ENCODE measurements around the gene DNAJC3. TPM values are rescaled to one million over a fixed set of nuclear protein-coding genes. Genes with fewer than 3 reads are reported as not detected.

The DNAJC3 gene
- total and polyA plus RNA-seq, 2 of the 8 experiments (the other 6 are each of a cell fraction or from before 2014, with no cell fraction given): 4.3 to 24.1 TPM

DNA sequence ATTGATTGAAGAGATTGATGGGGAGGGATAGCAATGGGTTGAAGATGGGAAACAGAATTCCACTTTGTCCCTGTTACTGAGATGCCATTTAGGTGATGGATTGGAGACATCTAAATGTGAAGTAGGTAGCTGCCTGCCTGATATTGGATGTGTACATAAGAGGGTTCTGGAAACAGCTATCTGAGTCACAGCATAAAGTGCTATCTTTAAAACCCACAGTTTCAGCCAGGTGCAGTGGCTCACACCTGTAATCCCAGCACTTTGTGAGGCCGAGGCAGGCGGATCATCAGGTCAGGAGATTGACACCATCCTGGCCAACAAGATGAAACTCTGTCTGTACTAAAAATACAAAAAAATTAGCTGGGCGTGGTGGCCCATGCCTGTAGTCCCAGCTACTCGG lies 72.6 kb downstream of the DNAJC3 start:
- Histone ChIP-seq H3K14ac (ENCODE audit: insufficient read length) (no peak overlapping the region), H3K23ac (ENCODE audit: insufficient read length) (no peak overlapping the region), H4K20me1 (replicated peaks in 1 of 2; ENCODE audit: control insufficient read depth in 1 of 2, insufficient read depth in 2 of 2, low read length in 2 of 2) (no peaks in the 10 kb centered on the region), H2AK5ac (ENCODE audit: low read depth, low read length) (no peak overlapping the region), H3K4me2 (ENCODE audit: insufficient read depth in 1 of 2, low read depth in 2 of 2, low read length in 2 of 2) (no peak overlapping the region), H3K27me3 (replicated peaks in 1 of 4; ENCODE audit: control insufficient read depth in 3 of 4, extremely low read depth in 1 of 4, insufficient read depth in 3 of 4, low read length in 3 of 4) (no peaks in the 10 kb centered on the region), H3K4me1 (replicated peaks in 1 of 4; ENCODE audit: control insufficient read depth in 3 of 4, insufficient read depth in 4 of 4, low read length in 3 of 4) (no peaks in the 10 kb centered on the region), H3K56ac (replicated peaks; ENCODE audit: insufficient read length, low read depth, low read length) (no peak overlapping the region), H4K8ac (ENCODE audit: extremely low read depth, insufficient read depth, low read length) (no peak overlapping the region), H3K4ac (replicated peaks; ENCODE audit: insufficient read length, low read depth, low read length) (no peak overlapping the region), H3K9ac (replicated peaks in 1 of 4; ENCODE audit: extremely low read depth in 1 of 4, low read depth in 3 of 4, low read length in 3 of 4) (no peak overlapping the region), H3K9me3 (ENCODE audit: insufficient read depth in 2 of 2, low read depth in 1 of 2, low read length in 1 of 2) (no peaks in the 10 kb centered on the region), H2AFZ (ENCODE audit: low read length) (no peak overlapping the region), H4K91ac (replicated peaks; ENCODE audit: insufficient read length, low read length) (no peak overlapping the region), H3K4me3 (ENCODE audit: extremely low read depth in 1 of 4, insufficient read depth in 2 of 4, low read depth in 3 of 4, low read length in 4 of 4) (no peak overlapping the region), H3K27ac (ENCODE audit: low read depth, low read length) (no peak overlapping the region), H2BK120ac (replicated peaks; ENCODE audit: low read depth, low read length) (no peak overlapping the region), H3K79me2 (ENCODE audit: control insufficient read depth in 1 of 2, insufficient read depth in 2 of 2, low read length in 2 of 2) (peaks cover 0 to 2% of the 10 kb centered on the region in 2 experiments; a peak in 1 of 4 replicates), H2BK20ac (ENCODE audit: low read length) (no peak overlapping the region), H2BK12ac (ENCODE audit: low read depth, low read length) (no peak overlapping the region), H3K79me1 (ENCODE audit: low read depth, low read length) (no peaks in the 10 kb centered on the region), H3K36me3 (ENCODE audit: control insufficient read depth in 2 of 4, insufficient read depth in 4 of 4, low read length in 3 of 4) (no peaks in the 10 kb centered on the region), H3K23me2 (ENCODE audit: low read depth, low read length) (no peaks in the 10 kb centered on the region), H3K18ac (ENCODE audit: extremely low read depth, low read length) (no peak overlapping the region), H2BK5ac (ENCODE audit: low read depth, low read length) (no peak overlapping the region), H4K5ac (ENCODE audit: insufficient read length, low read depth, low read length) (no peak overlapping the region), H2BK15ac (ENCODE audit: low read length) (no peak overlapping the region)
- 93% methylated on average over 4 of the region's 4 CpGs; no CpG with 5 or more reads in 1 of the 2 experiments for WGBS, 2 experiments (ENCODE audit: extremely low coverage in 1 of 2, insufficient coverage in 1 of 2, insufficient read length in 1 of 2, insufficient replicate concordance in 2 of 2, low coverage in 1 of 2, low lambda C conversion rate in 2 of 2, missing lambda C conversion rate in 1 of 2)
- FAIRE-seq: no peak
- DNase-seq (ENCODE audit: low read depth in 1 of 2, low spot score in 2 of 2): no peak
- CTCF ChIA-PET (ENCODE audit: partially characterized antibody): interaction anchor here (0.9 to 1.0 kb wide), 3 partner anchors 51 to 213 kb away, joined by 3 to 4 read pairs (median 3); no protein-coding TSS in a partner anchor
- POLR2A ChIA-PET (ENCODE audit: partially characterized antibody): no interaction called here
